Stomach (tissue), 4 donors: ENCODE data around the gene TRIM29.

Experiments used
- CTCF ChIP-seq, 7 experiments: fragments of 450-650 bp in 4 of 7; fragments of 200-600 bp in 3 of 7; sonication (generic) in 3 of 7; IDR thresholded peaks; one replicate each; pipeline ENCODE4 v1.5.1; 2016 to 2019; ENCODE audit warnings: antibody characterized with exemption in 7 of 7, control low read depth in 2 of 7, mild to moderate bottlenecking in 1 of 7
- POLR2A ChIP-seq, 4 donors: fragments of 450-650 bp; IDR thresholded peaks; one replicate each; pipeline ENCODE4 v1.6.1; 2016; ENCODE audit warnings: antibody characterized with exemption in 4 of 4, control low read depth in 2 of 4, mild to moderate bottlenecking in 1 of 4, moderate library complexity in 1 of 4
- POLR2AphosphoS5 ChIP-seq, 3 donors: sonication (generic); formaldehyde crosslinking; IDR thresholded peaks; one replicate each; pipeline ENCODE4 v1.6.1; 2016; ENCODE audit warnings: antibody characterized with exemption in 3 of 3

GRCh38 chr11:120185706-120186455 is 48.0 kb upstream of the TRIM29 start:
- TF ChIP-seq POLR2A (IDR thresholded peaks at IDR 0.05), result no peak
- TF ChIP-seq CTCF (IDR thresholded peaks at IDR 0.05), result no peak
- TF ChIP-seq POLR2AphosphoS5 (IDR thresholded peaks at IDR 0.05), result no peak
